GM12873 (cell line): ENCODE results near the gene ORMDL2.
A peak's percentile ranks its signal among the peaks of the same experiment; 100 is the strongest.

Experiments
- TF ChIP-seq, protein P1 (sequence below): IDR thresholded peaks from 2 replicates; pipeline ENCODE4 v1.5.1; 2012; ENCODE audit warnings: low read depth, mild to moderate bottlenecking, moderate library complexity, low read length, control low read depth; ENCODE audit not compliant: insufficient read depth; ENCODE audit errors: missing control alignments

Gene ORMDL2

DNA sequence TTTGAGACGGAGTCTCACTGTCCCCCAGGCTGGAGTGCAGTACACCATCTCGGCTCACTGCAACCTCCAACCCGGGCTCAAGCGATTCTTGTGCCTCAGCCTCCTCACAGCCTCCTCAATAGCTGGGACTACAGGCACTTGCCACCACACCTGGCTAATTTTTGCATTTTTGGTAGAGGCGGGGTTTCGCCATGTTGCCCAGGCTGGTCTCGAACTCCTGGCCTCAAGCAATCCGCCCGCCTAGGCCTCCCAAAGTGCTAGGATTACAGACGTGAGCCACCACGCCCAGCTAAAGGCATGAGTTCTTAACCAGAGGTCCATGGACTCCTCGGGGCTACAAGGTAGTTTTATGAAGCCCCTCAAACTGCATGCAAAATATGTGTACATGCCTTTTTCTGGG, 2.4 kb upstream of the ORMDL2 start:
- TF ChIP-seq, protein P1, sequence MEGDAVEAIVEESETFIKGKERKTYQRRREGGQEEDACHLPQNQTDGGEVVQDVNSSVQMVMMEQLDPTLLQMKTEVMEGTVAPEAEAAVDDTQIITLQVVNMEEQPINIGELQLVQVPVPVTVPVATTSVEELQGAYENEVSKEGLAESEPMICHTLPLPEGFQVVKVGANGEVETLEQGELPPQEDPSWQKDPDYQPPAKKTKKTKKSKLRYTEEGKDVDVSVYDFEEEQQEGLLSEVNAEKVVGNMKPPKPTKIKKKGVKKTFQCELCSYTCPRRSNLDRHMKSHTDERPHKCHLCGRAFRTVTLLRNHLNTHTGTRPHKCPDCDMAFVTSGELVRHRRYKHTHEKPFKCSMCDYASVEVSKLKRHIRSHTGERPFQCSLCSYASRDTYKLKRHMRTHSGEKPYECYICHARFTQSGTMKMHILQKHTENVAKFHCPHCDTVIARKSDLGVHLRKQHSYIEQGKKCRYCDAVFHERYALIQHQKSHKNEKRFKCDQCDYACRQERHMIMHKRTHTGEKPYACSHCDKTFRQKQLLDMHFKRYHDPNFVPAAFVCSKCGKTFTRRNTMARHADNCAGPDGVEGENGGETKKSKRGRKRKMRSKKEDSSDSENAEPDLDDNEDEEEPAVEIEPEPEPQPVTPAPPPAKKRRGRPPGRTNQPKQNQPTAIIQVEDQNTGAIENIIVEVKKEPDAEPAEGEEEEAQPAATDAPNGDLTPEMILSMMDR = no peak

DNA sequence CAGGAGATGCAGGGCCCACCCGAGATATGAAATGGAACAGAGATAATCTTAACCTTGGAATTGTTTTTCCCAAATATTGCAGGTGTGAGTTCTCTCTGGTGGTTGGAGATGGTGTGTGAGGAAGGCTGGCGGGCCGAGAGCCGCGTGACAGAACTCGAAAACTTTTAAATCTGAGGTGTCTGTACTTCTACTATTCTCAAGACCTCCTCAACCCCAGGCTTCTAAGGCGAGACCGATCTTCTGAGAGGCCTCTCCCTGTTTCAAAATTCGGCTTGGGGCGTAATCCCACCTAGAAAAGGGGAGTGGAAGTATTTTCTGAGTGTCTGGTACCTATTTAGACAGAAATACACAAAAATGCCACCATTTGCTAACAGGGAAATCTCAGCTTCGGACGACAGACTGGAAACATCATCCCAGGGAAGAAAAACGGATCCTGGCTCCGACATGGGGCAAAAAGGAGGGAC, 928 bp upstream of the ORMDL2 start:
- TF ChIP-seq, protein P1 = no peak

DNA sequence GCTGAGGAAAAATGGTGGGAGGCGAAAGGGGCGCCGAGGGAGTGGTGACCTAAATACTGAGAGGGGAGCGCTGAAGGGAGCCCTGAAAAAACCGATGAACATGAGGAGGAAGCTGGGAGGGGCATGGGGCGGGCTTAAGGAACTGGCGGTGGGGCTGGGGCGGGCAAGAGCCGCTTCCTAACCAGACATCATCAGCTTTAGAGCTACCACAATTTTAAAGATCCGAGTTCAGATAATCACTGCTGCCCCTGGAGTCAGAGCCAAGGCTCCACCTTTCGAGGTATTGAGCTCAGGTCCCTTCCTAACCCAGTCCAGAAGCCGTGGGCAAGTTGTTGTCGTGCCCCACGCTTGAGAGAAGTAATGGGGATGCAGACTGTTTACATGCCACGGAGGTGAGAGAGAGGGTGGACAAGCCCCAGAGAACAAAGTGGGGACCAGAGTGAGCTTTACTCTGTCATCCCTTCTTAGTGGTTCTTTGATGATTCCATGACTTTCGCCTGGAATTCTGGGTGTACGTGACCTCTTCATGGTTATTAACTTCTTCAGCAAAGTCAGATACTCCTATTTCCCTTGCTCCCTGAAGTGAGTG, 393 bp downstream of the ORMDL2 start:
- TF ChIP-seq, protein P1 = no peak

GRCh38 chr12:55818886-55819285, 1.0 kb downstream of the ORMDL2 start:
- TF ChIP-seq, protein P1 = no peak

DNA sequence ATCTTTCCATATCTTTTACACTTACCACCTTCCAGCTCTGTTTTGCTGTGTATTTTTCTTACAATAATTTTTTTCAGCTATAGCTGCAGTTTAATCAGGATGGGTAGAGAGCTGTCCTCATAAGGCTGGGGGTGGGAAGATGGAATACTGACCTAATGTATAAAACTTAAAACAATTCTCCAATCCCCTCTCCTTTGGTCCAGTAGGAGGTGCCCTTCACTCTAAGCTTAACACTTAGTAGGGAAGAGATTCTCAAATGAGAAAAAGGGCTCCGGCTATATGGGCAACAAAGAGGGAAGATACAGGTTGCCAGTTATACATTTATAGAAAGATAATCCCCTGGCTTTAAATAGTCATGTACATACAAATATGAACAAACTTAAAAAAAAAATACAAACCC, 2.8 kb downstream of the ORMDL2 start:
- TF ChIP-seq, protein P1 = peak; percentile 8

- TF ChIP-seq, protein P1 = no peak
Measured at GRCh38 chr12:55822228-55822627, 4.4 kb downstream of the ORMDL2 start.

DNA sequence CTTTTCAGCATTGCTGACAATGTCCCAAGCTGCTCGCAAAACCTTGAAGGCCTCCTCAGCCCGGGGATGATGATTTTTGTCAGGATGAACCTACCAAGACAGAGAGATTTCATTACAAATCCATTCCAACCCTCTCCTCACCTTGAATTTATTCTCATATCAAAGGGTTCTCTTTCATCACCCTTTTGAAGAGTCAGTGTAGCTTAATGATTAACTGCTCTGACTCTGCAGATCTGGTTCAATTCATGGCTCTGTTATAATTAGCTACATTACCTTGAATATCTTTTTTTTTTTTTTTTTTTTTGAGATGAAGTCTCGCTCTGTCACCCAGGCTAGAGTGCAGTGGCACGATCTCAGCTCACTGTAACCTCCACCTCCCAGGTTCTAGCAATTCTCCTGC, 5.6 kb downstream of the ORMDL2 start:
- TF ChIP-seq, protein P1 = no peak

GRCh38 chr12:55824726-55825125, 6.9 kb downstream of the ORMDL2 start:
- TF ChIP-seq, protein P1 = no peak
